ENCODE measurements around the gene CSTA.

- TF ChIP-seq CTCF (IDR thresholded peaks at IDR 0.05; ENCODE audit: control extremely low read depth in 1 of 3, insufficient read depth in 1 of 3, low read depth in 1 of 3, low read length in 3 of 3) (no peak), SP1 (IDR thresholded peaks at IDR 0.05; ENCODE audit: low read depth, low read length) (no peak), BCL11A (IDR thresholded peaks at IDR 0.05; ENCODE audit: low read depth in 2 of 2, low read length in 2 of 2) (no peak), ATF2 (IDR thresholded peaks at IDR 0.05; ENCODE audit: low read length) (no peak), EZH2 (IDR thresholded peaks at IDR 0.05; ENCODE audit: low read depth, low read length, severe bottlenecking) (no peak), SP2 (IDR thresholded peaks at IDR 0.05; ENCODE audit: low read length) (no peak), HDAC6 (IDR thresholded peaks at IDR 0.05; ENCODE audit: low read depth, low read length) (no peak), EP300 (IDR thresholded peaks at IDR 0.05; ENCODE audit: borderline replicate concordance in 1 of 2, low read depth in 2 of 2, low read length in 2 of 2) (no peak), MAFK (IDR thresholded peaks at IDR 0.05; ENCODE audit: low read depth, low read length) (no peak), YY1 (IDR thresholded peaks at IDR 0.05; ENCODE audit: low read depth, low read length) (no peak), BRCA1 (IDR thresholded peaks at IDR 0.05; ENCODE audit: low read depth, low read length) (no peak), NRF1 (IDR thresholded peaks at IDR 0.05; ENCODE audit: low read depth, low read length) (no peak)
Measured at GRCh38 chr3:122351612-122352011, 26.6 kb downstream of the CSTA start.

Measured in H1 (cell line).